Caco-2 (cell line): Measurements from ENCODE around the gene CPA5. TPM values are rescaled to one million over a fixed set of nuclear protein-coding genes. Genes with fewer than 3 reads are reported as not detected.

ENCODE experiments used
- BruUV-seq: library from RNA; stranded (reverse); fragments of 400-500 nt; replicated peaks from 2 replicates; lab custom pipeline; 2021; lab: Mats Ljungman, UMichigan
- CTCF ChIA-PET: fragments of 300-600 bp; sonication (Branson Sonifier 250); formaldehyde crosslinking; loops from one replicate; lab custom pipeline; 2022; ENCODE audit warnings: antibody characterized with exemption; lab: Charles Lee
- POLR2A ChIA-PET: fragments of 300-600 bp; sonication (Branson Sonifier 250); formaldehyde crosslinking; loops from one replicate; lab custom pipeline; 2022; ENCODE audit warnings: antibody characterized with exemption; lab: Charles Lee
- DNase-seq, 2 experiments: peaks; one replicate each; pipeline versions ENCODE4 v3.0.0 to v3.0.0-alpha.2; 2020 to 2022
- H3K27me3 ChIP-seq: replicated peaks from 2 replicates; pipeline ENCODE4 v1.6.0; 2011; ENCODE audit warnings: low read length; ENCODE audit not compliant: control insufficient read depth, insufficient read depth
- H3K36me3 ChIP-seq: 2 replicates; pipeline ENCODE4 v1.5.1; 2011; ENCODE audit warnings: low read length; ENCODE audit not compliant: control insufficient read depth, insufficient read depth
- H3K4me1 ChIP-seq: fragments of 250-450 bp; sonication (Bioruptor Pico); 2 replicates; pipeline ENCODE4 v1.5.1; 2020; ENCODE audit warnings: mild to moderate bottlenecking
- H3K4me3 ChIP-seq: 2 replicates; pipeline ENCODE4 v1.5.1; 2011; ENCODE audit warnings: low read depth, mild to moderate bottlenecking, control low read depth, low read length
- H3K9me3 ChIP-seq: fragments of 250-450 bp; sonication (Bioruptor Pico); 2 replicates; pipeline ENCODE4 v1.5.1; 2020; ENCODE audit warnings: mild to moderate bottlenecking, moderate library complexity
- H3K27ac Mint-ChIP-seq: one replicate; pipeline ENCODE4 v1.8.0; 2022; ENCODE audit warnings: mixed read lengths; ENCODE audit not compliant: unreplicated experiment
- H3K27me3 Mint-ChIP-seq: one replicate; pipeline ENCODE4 v1.8.0; 2022; ENCODE audit warnings: mixed read lengths; ENCODE audit not compliant: insufficient read depth, unreplicated experiment
- H3K36me3 Mint-ChIP-seq: one replicate; pipeline ENCODE4 v1.8.0; 2022; ENCODE audit warnings: mild to moderate bottlenecking, mixed read lengths; ENCODE audit not compliant: insufficient read depth, unreplicated experiment
- H3K4me1 Mint-ChIP-seq: one replicate; pipeline ENCODE4 v1.8.0; 2022; ENCODE audit warnings: low read depth, mixed read lengths; ENCODE audit not compliant: unreplicated experiment
- H3K4me3 Mint-ChIP-seq: one replicate; pipeline ENCODE4 v1.8.0; 2022; ENCODE audit warnings: mild to moderate bottlenecking, moderate library complexity, mixed read lengths; ENCODE audit not compliant: unreplicated experiment
- H3K9me3 Mint-ChIP-seq: one replicate; pipeline ENCODE4 v1.8.0; 2022; ENCODE audit warnings: mixed read lengths; ENCODE audit not compliant: unreplicated experiment
- CTCF ChIP-seq, 2 experiments: fragments of 200-600 bp in 1 of 2; IDR thresholded peaks; 1 replicate in 1 of 2; 2 replicates in 1 of 2; pipeline versions ENCODE4 v1.5.1 to v1.8.0; 2011 to 2022; ENCODE audit warnings: antibody characterized with exemption in 1 of 2, control low read depth in 1 of 2, inconsistent platforms in 1 of 2, low read depth in 1 of 2, low read length in 1 of 2, mild to moderate bottlenecking in 1 of 2, moderate library complexity in 1 of 2; ENCODE audit not compliant: insufficient read depth in 1 of 2, severe bottlenecking in 1 of 2, unreplicated experiment in 1 of 2
- intact Hi-C: fragments of 100-400 bp; cut with micrococcal nuclease; formaldehyde crosslinking; loops from one replicate; pipeline ENCODE4 v1.10.0; 2022; ENCODE audit not compliant: unreplicated experiment
- total RNA-seq: library from RNA; stranded (reverse); gene quantifications from 2 replicates; pipeline ENCODE4 v1.2.3, GENCODE V29; 2022

The CPA5 gene
- total RNA-seq, 1 experiment from 2014 or later: not detected

GRCh38 chr7:130410868-130411541 lies 66.4 kb downstream of the CPA5 start:
- DNase-seq: no peak
- Histone ChIP-seq H3K4me1 (peaks cover 24% of the 10 kb centered on the region), H3K4me3 (no peak overlapping the region), H3K9me3 (no peaks in the 10 kb centered on the region), H3K36me3 (no peaks in the 10 kb centered on the region), H3K27me3 (no peaks in the 10 kb centered on the region)
- H3K27ac Mint-ChIP-seq: no peak overlapping the region
- H3K4me3 Mint-ChIP-seq: no peak overlapping the region
- no peaks in the 10 kb centered on the region for H3K9me3 Mint-ChIP-seq
- no peak for TF ChIP-seq CTCF (IDR thresholded peaks at IDR 0.05; ENCODE audit: insufficient read depth in 1 of 2, low read depth in 1 of 2, low read length in 1 of 2, severe bottlenecking in 1 of 2, unreplicated experiment in 1 of 2)
- intact Hi-C loops: no loop called here
- no TSS peak for BruUV-seq
- H3K27me3 Mint-ChIP-seq: no peaks in the 10 kb centered on the region
- ChIA-PET POLR2A (no interaction called here), CTCF (no interaction called here)
- H3K4me1 Mint-ChIP-seq: peaks cover 15% of the 10 kb centered on the region
- H3K36me3 Mint-ChIP-seq: no peaks in the 10 kb centered on the region

- no TSS peak for BruUV-seq
- no peaks in the 10 kb centered on the region for H3K36me3 ChIP-seq
- Mint-ChIP-seq H3K27me3 (no peaks in the 10 kb centered on the region), H3K4me1 (peaks cover 15% of the 10 kb centered on the region), H3K9me3 (no peaks in the 10 kb centered on the region), H3K27ac (no peak overlapping the region), H3K4me3 (no peak overlapping the region), H3K36me3 (no peaks in the 10 kb centered on the region)
- no peaks in the 10 kb centered on the region for H3K27me3 ChIP-seq
- ChIA-PET POLR2A (no interaction called here), CTCF (no interaction called here)
- no peaks in the 10 kb centered on the region for H3K9me3 ChIP-seq
- TF ChIP-seq CTCF (IDR thresholded peaks at IDR 0.05; ENCODE audit: insufficient read depth in 1 of 2, low read depth in 1 of 2, low read length in 1 of 2, severe bottlenecking in 1 of 2, unreplicated experiment in 1 of 2): no peak
- H3K4me1 ChIP-seq: peaks cover 21% of the 10 kb centered on the region
- DNase-seq: peak in 1 of 2 experiments; percentile 13
- intact Hi-C loops: no loop called here
- H3K4me3 ChIP-seq: no peak overlapping the region
Measured at GRCh38 chr7:130413201-130413600, 68.6 kb downstream of the CPA5 start.

- Histone ChIP-seq H3K9me3 (no peaks in the 10 kb centered on the region), H3K4me1 (peaks cover 9% of the 10 kb centered on the region), H3K36me3 (no peaks in the 10 kb centered on the region), H3K27me3 (no peaks in the 10 kb centered on the region), H3K4me3 (no peak overlapping the region)
- no TSS peak for BruUV-seq
- Mint-ChIP-seq H3K27me3 (no peaks in the 10 kb centered on the region), H3K27ac (no peak overlapping the region), H3K36me3 (no peaks in the 10 kb centered on the region), H3K4me1 (peaks cover 12% of the 10 kb centered on the region), H3K4me3 (no peak overlapping the region), H3K9me3 (no peaks in the 10 kb centered on the region)
- TF ChIP-seq CTCF (IDR thresholded peaks at IDR 0.05; ENCODE audit: insufficient read depth in 1 of 2, low read depth in 1 of 2, low read length in 1 of 2, severe bottlenecking in 1 of 2, unreplicated experiment in 1 of 2): no peak
- ChIA-PET POLR2A (no interaction called here), CTCF (no interaction called here)
- DNase-seq: no peak
- intact Hi-C loops: no loop called here
Measured at GRCh38 chr7:130415006-130415405, 70.4 kb downstream of the CPA5 start.
